Mesenteric fat pad (tissue), 1 donor: ENCODE measurements around the gene MBNL3. TPM values are rescaled to one million over a fixed set of nuclear protein-coding genes. Genes with fewer than 3 reads are reported as not detected.
"Not testable (repeated sequence)": the region's sequence is repeated elsewhere in the genome, so short reads cannot be mapped to it uniquely, and the experiment has no call there.

Source experiments
- DNase-seq: peaks from one replicate; pipeline ENCODE4 v3.0.0-alpha.2; 2020; ENCODE audit warnings: low spot score
- total RNA-seq: library from RNA; stranded (reverse); fragmentation: NEBNext Ultra II Directional; extraction: Animal tissue kit (Norgen Biotek cat#: 25700); gene quantifications from one replicate; pipeline ENCODE4 v1.2.1, GENCODE V29; 2021
- donor health status: DM: yes; HTN: yes; CAD: no.

MBNL3 gene
- total RNA-seq, 1 donor from 2014 or later, result 14.6 TPM

DNA sequence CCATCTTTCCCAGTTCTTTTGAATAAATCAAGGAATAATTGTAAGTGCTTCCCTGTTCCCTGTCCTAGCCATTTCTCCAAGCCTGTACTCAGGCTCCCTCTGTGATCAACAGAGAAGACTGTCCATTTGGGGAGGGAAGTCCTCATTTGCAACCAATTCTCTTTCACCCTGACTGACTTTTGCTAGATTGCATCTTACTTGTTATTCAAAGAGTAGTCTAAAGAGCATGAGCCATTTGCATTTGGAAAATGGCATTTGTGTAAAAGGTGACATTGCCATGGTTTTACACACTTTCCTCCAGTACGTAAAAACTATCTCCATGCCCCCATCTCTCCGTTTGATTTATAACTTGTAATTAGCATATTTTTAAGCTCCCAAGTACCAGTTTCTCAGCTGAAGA is 110.6 kb downstream of the MBNL3 start:
- DNase-seq, result no peak

DNA sequence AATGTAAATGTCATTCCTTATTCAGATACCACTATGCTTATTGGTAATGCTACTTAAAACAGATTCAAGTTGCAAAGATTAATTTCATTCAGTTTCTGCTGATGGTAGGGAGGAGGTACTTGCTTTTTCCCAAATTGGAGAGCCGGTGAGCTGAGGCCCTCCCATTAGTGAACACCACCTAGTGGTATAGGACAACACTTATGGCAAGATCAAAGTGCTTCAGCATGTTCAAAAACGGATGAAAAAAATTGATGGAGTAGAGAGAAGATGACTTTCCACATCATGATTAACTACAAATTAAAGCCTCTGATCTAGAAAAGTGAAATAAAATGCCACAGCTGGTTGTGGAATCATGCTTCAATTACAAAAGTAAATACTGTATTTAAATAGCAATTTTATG is 112.9 kb downstream of the MBNL3 start:
- DNase-seq, result no peak

DNA sequence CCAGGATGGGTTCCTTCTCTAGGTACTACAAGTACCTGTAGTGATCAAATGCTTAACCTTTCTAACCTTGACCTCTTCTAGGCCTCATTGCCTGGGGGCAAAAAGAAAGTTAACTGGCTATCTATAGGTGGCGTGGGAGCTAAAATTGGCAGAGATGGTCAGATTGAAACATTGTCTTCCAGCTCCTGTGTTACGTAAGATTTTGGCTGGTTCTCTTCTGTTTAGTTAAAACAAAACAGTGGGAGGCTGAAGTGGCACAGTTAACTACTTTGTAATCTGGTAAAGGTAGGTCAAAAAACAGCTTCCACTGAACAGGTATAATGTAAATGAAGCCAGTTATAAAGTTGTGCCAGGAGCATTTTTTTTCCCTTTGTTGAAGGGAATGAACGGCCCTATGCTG is 115.2 kb downstream of the MBNL3 start:
- DNase-seq, result no peak

DNA sequence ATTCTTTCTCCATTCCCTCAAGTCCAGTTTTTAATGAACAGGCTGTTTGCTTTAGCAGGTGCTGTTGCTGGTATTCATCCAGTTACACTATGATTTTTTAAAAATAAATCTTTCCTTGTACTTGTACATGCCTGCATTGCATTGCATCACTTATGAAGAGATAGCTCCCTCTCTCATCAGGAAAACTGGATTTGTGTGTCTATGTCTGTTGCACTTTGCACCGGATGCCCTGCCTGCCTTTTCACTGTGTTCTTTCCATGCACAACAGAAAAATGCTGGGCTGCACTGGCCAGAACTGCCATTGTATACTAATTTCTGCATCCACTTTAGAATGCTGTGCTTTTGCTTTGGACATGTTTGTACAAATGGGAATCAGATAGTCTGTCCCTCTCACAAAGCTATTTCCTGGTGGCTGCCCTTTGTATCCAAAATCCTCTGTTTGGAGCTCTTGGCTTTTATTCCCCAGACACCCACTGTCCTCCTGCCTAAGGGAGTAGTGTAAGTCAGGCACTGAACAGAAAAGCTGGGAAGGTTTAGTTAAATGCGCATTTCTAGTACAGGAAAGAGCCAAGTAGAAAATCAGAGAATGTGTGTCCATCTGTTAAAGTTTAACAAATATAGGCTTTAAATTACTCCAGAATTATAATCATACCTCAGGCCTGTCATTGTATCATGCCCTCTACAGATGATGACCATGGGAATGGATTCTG is 119.1 kb downstream of the MBNL3 start:
- no peak for DNase-seq

DNA sequence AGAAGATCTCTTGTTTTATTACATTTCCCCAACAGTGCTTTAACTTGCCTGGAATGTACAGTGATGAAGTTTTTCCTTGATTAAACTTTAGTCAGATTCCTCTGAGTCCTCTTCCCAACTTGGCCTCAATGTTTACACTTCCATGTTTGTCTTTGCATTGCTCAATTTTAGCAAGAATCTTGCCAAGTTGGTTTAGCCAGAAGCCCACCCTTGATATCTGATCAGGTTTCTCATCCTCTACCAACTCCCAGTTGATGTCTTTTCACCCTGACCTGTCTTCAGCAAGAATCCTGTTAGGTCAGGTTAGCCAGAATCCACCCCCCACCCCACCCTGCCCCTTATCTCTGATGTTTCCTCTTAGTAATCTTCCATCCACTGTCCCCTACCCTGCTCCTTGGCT is 120.9 kb downstream of the MBNL3 start:
- no peak for DNase-seq

DNA sequence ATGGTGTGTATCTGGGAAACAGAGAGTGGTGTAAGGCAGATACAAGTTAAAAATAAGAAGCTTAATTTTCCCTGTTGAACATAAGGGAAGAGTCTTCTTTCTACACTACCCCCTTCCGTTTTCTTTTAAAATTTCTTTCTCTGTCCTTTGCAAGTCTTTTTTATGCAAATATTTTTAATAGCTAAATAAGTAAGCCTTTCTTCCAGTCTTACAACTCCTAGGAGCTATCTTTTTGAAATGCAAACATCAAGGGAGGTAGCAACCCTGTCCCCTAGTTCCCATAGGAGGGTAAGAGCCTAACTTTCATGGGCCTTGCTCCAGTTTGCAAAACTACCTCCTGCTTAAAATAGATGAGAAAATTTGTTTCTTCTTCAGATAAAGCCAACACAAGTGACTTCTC is 121.5 kb downstream of the MBNL3 start:
- DNase-seq, result no peak

DNA sequence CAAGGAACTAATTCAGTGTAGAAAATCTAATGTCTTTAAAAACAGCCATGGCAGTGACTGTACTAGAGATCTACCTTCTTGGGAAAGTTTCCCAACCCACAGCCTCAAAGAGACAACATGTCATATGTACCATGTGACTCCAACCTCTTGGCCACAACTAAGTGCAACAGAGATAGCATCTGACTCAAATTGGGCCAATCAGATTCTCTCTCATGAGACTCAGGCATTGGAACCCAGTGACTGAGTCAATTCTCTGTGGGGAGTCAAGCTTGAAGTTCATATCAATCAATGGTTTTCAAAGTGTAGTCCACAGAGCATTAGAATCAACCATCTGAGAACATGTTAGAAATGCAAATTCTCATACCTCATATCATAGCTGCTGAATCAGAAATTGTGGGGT is 123.3 kb downstream of the MBNL3 start:
- no peak for DNase-seq

DNA sequence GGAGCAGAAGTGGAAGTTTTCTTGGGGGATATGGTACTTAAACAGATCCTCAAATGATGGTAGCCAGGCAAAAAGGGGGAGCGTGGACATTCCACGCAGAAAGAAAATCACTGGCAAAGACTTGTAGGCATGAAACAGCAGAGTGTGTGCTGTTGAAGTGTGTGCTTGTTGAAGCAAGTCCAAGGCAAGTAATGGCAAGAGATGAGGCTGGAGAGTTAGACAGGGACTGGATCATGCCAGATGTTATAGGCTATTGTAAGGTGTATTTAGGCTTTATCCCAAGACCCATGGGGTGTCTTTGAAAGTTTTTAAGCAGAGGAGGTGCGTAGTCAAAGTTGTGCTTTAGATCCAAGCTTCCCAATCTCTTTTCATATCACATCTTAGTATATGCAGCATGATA is 124.5 kb downstream of the MBNL3 start:
- no peak for DNase-seq

DNA sequence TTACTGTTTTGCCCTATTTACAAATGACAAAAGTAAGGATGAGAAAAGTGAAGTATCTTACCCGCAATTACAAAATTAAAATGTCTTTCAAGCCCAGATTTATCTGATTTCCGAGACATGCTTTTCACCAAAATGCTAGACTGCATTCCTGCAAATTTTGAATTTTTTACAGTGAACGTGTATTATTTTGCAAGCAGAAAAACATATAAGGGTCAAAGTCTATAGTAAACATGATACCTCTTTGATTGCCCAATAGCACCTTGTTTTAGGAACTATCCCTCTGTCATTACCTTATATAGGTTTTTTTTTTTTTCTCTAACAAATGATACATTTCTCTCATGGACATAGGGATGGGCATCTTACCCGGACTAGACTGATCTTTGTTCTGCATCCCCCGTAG is 135.4 kb downstream of the MBNL3 start:
- DNase-seq, result no peak

DNA sequence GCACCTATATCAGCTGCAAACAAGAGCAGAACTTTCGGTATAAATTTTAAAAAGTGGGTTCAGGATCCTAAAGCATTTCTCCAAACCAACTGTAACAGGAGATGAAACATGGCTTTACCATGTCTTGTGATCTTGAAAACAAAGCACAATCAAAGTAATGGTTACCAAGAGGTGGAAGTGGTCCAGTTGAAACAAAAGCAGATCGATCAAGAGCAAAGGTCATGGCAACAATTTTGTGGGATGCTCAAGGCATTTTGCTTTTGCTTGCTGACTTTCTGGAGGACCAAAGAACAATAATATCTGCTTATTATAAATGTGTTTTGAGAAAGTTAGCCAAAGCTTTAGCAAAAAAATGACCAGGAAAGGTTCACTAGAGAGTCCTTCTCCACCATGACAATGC is 152.7 kb downstream of the MBNL3 start:
- no peak for DNase-seq

DNA sequence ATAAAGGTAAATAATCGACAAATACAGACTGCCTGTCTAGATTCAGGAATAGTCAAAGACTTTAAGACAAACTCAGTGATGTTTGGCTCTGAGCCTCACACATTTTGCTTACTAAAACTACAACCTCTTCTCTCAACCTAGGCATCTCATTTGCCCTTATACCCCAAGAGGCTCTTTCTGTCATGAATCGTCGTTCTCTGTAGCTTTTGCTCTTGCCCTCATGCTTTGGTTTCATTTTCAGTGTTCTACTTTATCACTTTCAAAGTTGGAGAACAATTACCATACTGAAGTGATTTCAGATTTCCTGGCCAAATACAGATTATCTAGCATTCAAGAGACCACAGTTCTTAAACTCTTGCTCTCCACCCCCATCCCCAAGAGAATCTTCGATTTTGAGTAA is 155.5 kb downstream of the MBNL3 start:
- no peak for DNase-seq

DNA sequence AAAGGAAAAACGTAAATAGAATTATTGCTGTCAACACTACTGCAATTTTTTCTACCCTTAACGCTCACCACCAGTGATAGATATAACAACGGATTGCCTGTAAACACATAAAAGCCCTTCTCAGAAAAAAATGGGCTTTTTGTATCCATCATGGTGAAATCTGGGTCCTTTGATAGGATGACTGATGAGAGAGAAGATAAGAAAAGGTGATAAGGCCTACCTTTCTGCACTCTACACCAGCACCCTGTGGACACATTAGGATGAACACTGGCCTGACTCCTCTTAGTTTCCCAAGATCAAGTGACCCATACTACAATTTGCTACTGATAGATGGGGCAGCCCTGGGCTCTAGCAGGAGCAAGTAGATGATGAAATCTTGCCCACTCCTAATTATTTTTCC is 157.3 kb downstream of the MBNL3 start:
- DNase-seq, result no peak

DNA sequence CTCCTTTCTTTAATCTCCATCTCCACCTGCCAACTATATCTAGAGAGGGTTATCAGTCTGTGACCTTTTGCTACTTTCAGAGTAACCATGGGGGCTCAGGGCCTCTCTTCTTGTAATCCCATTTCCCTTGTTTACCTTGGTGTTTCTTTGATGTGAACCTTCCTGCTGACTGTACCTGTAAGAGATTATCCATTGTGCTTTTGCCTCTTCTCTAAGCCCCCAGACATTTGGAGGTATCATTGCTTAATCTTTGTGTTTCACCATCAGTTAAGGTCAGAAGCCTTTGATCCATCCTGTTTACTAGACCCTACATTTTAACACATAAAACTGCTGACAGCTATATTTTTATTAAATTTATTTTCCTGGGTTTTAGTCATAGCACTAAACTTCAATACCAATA is 157.8 kb downstream of the MBNL3 start:
- no peak for DNase-seq

DNA sequence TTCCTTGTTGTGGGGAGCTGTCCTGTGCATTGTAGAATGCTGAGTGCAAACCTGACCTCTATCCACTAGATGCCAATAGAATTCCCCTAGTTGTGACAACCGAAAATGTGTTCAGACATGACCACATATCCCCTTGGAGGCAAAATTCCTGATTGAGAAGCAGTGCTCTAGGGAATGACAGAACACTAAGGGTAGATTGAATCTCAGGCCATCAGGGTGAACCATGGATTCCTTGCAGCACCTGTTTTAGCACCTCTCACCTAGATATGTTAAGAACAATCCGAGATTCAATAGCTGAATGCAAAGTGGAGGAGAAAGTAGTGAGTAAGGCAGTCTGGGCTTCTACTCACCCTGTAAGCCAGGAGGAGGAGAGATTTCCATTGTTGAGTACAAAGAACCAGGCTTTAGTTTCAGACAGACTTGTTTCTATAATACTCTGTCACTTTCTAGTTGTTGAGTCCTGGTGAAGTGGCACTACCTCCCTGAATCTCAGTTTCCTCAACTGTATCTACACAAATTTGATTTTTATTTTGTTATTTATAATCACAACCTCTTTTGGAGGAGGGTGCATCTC is 158.6 kb downstream of the MBNL3 start:
- DNase-seq, result no peak

DNA sequence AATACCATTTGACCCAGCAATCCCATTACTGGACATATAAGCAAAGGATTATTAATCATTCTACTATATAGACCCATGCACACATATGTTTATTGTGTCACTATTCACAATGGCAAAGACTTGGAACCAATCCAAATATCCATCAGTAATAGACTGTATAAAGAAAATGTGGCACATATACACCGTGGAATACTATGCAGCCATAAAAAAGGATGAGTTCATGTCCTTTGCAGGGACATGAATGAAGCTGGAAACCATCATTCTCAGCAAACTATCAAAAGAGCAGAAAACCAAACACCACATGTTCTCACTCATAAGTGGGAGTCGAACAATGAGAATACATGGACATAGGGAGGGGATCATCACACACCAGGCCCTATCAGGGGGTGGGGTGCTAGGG is 161.9 kb downstream of the MBNL3 start:
- DNase-seq, result not testable (repeated sequence)
